HepG2 (cell line): ENCODE measurements around the gene PGC. TPM values are rescaled to one million over a fixed set of nuclear protein-coding genes. Genes with fewer than 3 reads are reported as not detected.

ENCODE experiments used
- CCAR2 ChIP-seq: fragments of 200-400 bp; formaldehyde crosslinking; optimal IDR thresholded peaks from 2 replicates; pipeline ENCODE3; 2018; ENCODE audit warnings: low read depth, mild to moderate bottlenecking, low read length, moderate library complexity
- CENPBD1 ChIP-seq: sonication (generic); formaldehyde crosslinking; IDR thresholded peaks from 2 replicates; pipeline ENCODE4 v1.8.0; 2022; ENCODE audit warnings: missing genetic modification reagents, low read depth, mild to moderate bottlenecking, borderline replicate concordance
- E2F2 ChIP-seq: sonication (generic); formaldehyde crosslinking; IDR thresholded peaks from 2 replicates; pipeline ENCODE4 v1.4.0; 2020; ENCODE audit warnings: missing genetic modification reagents, borderline replicate concordance
- NCOA5 ChIP-seq: sonication (generic); formaldehyde crosslinking; IDR thresholded peaks from 2 replicates; pipeline ENCODE4 v1.4.0; 2020; ENCODE audit warnings: missing genetic modification reagents
- SMYD3 ChIP-seq: sonication (generic); formaldehyde crosslinking; IDR thresholded peaks from 2 replicates; pipeline ENCODE4 v1.8.1; 2023; ENCODE audit warnings: mild to moderate bottlenecking, missing genetic modification reagents
- TAF15 ChIP-seq: fragments of 200-400 bp; formaldehyde crosslinking; IDR thresholded peaks from one replicate; pipeline ENCODE4 v1.6.1; 2018; ENCODE audit warnings: mild to moderate bottlenecking, low read depth, low read length; ENCODE audit not compliant: poor library complexity, severe bottlenecking
- YY1 ChIP-seq: IDR thresholded peaks from 2 replicates; pipeline ENCODE4 v1.6.1; 2011; ENCODE audit warnings: low read length, low read depth, moderate library complexity, mild to moderate bottlenecking; ENCODE audit not compliant: insufficient read depth, insufficient replicate concordance
- ZBTB44 ChIP-seq: sonication (generic); formaldehyde crosslinking; IDR thresholded peaks from 2 replicates; pipeline ENCODE4 v1.4.0; 2020; ENCODE audit warnings: missing genetic modification reagents
- ZNF776 ChIP-seq: sonication (generic); formaldehyde crosslinking; IDR thresholded peaks from 2 replicates; pipeline ENCODE4 v1.4.0; 2020; ENCODE audit warnings: mild to moderate bottlenecking, missing genetic modification reagents
- polyA plus RNA-seq, 8 experiments: library from polyadenylated mRNA; depleted of rRNA in 3 of 8; stranded (reverse) in 7 of 8; unstranded in 1 of 8; fragments of >200 nt; fragmentation: Illumina TruSeq in 4 of 8; extraction: Trizol in 4 of 8; gene quantifications; 2 replicates each; pipeline versions ENCODE4 v1.2.1 to v1.2.3, GENCODE V29; 2011 to 2016; ENCODE audit warnings: low read depth in 4 of 8, missing spikeins in 1 of 8, mixed read lengths in 1 of 8; ENCODE audit not compliant: insufficient read depth in 1 of 8
- total RNA-seq, 5 experiments: library from RNA; depleted of rRNA; stranded (reverse); fragments of >200 nt; fragmentation: Illumina TruSeq; extraction: Trizol; gene quantifications; 2 replicates each; pipeline ENCODE4 v1.2.3, GENCODE V29; 2016; ENCODE audit warnings: low read depth in 1 of 5
- TF ChIP-seq, protein P1 (sequence below): sonication (generic); formaldehyde crosslinking; IDR thresholded peaks from 2 replicates; pipeline ENCODE4 v1.4.0; 2020; ENCODE audit warnings: missing genetic modification reagents, borderline replicate concordance
- TF ChIP-seq, protein P2 (sequence below): sonication (generic); formaldehyde crosslinking; IDR thresholded peaks from 2 replicates; pipeline ENCODE4 v1.4.0; 2020; ENCODE audit warnings: mild to moderate bottlenecking, missing genetic modification reagents

The PGC gene
- total and polyA plus RNA-seq, 2 of the 13 experiments (the other 11 are each of a cell fraction or from before 2014, with no cell fraction given), result 426 to 502 TPM

- TF ChIP-seq CENPBD1 (no peak), E2F2 (peak; percentile 92; the same call in 1 of the 2 replicates), ZBTB44 (no peak), NCOA5 (CRISPR knock-in tag) (no peak), CCAR2 (no peak), TAF15 (peak; percentile 71), SMYD3 (CRISPR knock-in tag) (no peak), YY1 (peak; percentile 86), ZNF776 (CRISPR knock-in tag) (no peak)
- TF ChIP-seq, protein P1, sequence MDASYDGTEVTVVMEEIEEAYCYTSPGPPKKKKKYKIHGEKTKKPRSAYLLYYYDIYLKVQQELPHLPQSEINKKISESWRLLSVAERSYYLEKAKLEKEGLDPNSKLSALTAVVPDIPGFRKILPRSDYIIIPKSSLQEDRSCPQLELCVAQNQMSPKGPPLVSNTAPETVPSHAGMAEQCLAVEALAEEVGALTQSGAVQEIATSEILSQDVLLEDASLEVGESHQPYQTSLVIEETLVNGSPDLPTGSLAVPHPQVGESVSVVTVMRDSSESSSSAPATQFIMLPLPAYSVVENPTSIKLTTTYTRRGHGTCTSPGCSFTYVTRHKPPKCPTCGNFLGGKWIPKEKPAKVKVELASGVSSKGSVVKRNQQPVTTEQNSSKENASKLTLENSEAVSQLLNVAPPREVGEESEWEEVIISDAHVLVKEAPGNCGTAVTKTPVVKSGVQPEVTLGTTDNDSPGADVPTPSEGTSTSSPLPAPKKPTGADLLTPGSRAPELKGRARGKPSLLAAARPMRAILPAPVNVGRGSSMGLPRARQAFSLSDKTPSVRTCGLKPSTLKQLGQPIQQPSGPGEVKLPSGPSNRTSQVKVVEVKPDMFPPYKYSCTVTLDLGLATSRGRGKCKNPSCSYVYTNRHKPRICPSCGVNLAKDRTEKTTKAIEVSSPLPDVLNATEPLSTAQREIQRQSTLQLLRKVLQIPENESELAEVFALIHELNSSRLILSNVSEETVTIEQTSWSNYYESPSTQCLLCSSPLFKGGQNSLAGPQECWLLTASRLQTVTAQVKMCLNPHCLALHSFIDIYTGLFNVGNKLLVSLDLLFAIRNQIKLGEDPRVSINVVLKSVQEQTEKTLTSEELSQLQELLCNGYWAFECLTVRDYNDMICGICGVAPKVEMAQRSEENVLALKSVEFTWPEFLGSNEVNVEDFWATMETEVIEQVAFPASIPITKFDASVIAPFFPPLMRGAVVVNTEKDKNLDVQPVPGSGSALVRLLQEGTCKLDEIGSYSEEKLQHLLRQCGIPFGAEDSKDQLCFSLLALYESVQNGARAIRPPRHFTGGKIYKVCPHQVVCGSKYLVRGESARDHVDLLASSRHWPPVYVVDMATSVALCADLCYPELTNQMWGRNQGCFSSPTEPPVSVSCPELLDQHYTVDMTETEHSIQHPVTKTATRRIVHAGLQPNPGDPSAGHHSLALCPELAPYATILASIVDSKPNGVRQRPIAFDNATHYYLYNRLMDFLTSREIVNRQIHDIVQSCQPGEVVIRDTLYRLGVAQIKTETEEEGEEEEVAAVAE, result peak; percentile 56; the same call in 1 of the 2 replicates
- TF ChIP-seq, protein P2, sequence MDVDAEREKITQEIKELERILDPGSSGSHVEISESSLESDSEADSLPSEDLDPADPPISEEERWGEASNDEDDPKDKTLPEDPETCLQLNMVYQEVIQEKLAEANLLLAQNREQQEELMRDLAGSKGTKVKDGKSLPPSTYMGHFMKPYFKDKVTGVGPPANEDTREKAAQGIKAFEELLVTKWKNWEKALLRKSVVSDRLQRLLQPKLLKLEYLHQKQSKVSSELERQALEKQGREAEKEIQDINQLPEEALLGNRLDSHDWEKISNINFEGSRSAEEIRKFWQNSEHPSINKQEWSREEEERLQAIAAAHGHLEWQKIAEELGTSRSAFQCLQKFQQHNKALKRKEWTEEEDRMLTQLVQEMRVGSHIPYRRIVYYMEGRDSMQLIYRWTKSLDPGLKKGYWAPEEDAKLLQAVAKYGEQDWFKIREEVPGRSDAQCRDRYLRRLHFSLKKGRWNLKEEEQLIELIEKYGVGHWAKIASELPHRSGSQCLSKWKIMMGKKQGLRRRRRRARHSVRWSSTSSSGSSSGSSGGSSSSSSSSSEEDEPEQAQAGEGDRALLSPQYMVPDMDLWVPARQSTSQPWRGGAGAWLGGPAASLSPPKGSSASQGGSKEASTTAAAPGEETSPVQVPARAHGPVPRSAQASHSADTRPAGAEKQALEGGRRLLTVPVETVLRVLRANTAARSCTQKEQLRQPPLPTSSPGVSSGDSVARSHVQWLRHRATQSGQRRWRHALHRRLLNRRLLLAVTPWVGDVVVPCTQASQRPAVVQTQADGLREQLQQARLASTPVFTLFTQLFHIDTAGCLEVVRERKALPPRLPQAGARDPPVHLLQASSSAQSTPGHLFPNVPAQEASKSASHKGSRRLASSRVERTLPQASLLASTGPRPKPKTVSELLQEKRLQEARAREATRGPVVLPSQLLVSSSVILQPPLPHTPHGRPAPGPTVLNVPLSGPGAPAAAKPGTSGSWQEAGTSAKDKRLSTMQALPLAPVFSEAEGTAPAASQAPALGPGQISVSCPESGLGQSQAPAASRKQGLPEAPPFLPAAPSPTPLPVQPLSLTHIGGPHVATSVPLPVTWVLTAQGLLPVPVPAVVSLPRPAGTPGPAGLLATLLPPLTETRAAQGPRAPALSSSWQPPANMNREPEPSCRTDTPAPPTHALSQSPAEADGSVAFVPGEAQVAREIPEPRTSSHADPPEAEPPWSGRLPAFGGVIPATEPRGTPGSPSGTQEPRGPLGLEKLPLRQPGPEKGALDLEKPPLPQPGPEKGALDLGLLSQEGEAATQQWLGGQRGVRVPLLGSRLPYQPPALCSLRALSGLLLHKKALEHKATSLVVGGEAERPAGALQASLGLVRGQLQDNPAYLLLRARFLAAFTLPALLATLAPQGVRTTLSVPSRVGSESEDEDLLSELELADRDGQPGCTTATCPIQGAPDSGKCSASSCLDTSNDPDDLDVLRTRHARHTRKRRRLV (CRISPR knock-in tag), result 0 out of 2 replicates have a peak, but pooled peaks have one; percentile 26
Measured at GRCh38 chr6:41735427-41736185, 11.6 kb downstream of the PGC start, which contains the start of gene TFEB (continued).
